CD8-positive, alpha-beta memory T cell (primary cell): ENCODE measurements around the gene PHF20. TPM values are rescaled to one million over a fixed set of nuclear protein-coding genes. Genes with fewer than 3 reads are reported as not detected.

Experiments used
- CTCF ChIA-PET: fragments of 350-600 bp; sonication (Branson Sonifier 250); formaldehyde crosslinking; loops from one replicate; lab custom pipeline; 2021; ENCODE audit warnings: antibody characterized with exemption; lab: Charles Lee
- POLR2A ChIA-PET: fragments of 350-600 bp; sonication (Branson Sonifier 250); formaldehyde crosslinking; loops from one replicate; lab custom pipeline; 2021; ENCODE audit warnings: antibody characterized with exemption; lab: Charles Lee
- DNase-seq, 5 donors: peaks; one replicate each; pipeline versions ENCODE4 v3.0.0 to v3.0.0-alpha.2; 2020 to 2022; ENCODE audit warnings: mixed read lengths in 1 of 5
- H3K27ac ChIP-seq: one replicate; pipeline ENCODE4 v1.7.0; 2013; ENCODE audit warnings: low read depth, mild to moderate bottlenecking, low read length, moderate library complexity
- H3K27me3 ChIP-seq: 2 replicates; pipeline ENCODE4 v1.7.0; 2013; ENCODE audit warnings: low read length, mild to moderate bottlenecking; ENCODE audit not compliant: insufficient read depth, poor library complexity, severe bottlenecking
- H3K36me3 ChIP-seq: 2 replicates; pipeline ENCODE4 v1.7.0; 2013; ENCODE audit warnings: mild to moderate bottlenecking, low read length, moderate library complexity; ENCODE audit not compliant: insufficient read depth
- H3K4me1 ChIP-seq: 2 replicates; pipeline ENCODE4 v1.7.0; 2013; ENCODE audit warnings: mild to moderate bottlenecking, low read length, moderate library complexity; ENCODE audit not compliant: insufficient read depth
- H3K4me3 ChIP-seq: 2 replicates; pipeline ENCODE4 v1.7.0; 2013; ENCODE audit warnings: mild to moderate bottlenecking, low read length
- H3K9me3 ChIP-seq: 2 replicates; pipeline ENCODE4 v1.7.0; 2013; ENCODE audit warnings: mild to moderate bottlenecking, low read length
- H3K27ac Mint-ChIP-seq, 8 donors: one replicate each; pipeline ENCODE4 v1.8.0; 2020 to 2021; ENCODE audit warnings: mixed read lengths in 8 of 8, mild to moderate bottlenecking in 6 of 8, inconsistent platforms in 3 of 8, moderate library complexity in 3 of 8
- H3K27me3 Mint-ChIP-seq, 2 donors: one replicate each; pipeline ENCODE4 v1.8.0; 2020 to 2021; ENCODE audit warnings: mixed read lengths in 2 of 2, mild to moderate bottlenecking in 1 of 2, moderate library complexity in 1 of 2
- H3K36me3 Mint-ChIP-seq, 3 donors: one replicate each; pipeline ENCODE4 v1.8.0; 2020 to 2021; ENCODE audit warnings: mixed read lengths in 3 of 3, inconsistent platforms in 1 of 3, mild to moderate bottlenecking in 1 of 3
- H3K4me1 Mint-ChIP-seq, 3 donors: one replicate each; pipeline ENCODE4 v1.8.0; 2020 to 2021; ENCODE audit warnings: mixed read lengths in 3 of 3, inconsistent platforms in 1 of 3, mild to moderate bottlenecking in 1 of 3
- H3K4me3 Mint-ChIP-seq, 7 donors: one replicate each; pipeline ENCODE4 v1.8.0; 2020 to 2021; ENCODE audit warnings: mixed read lengths in 7 of 7, mild to moderate bottlenecking in 6 of 7, moderate library complexity in 4 of 7, inconsistent platforms in 2 of 7
- H3K9me3 Mint-ChIP-seq, 5 donors: one replicate each; pipeline ENCODE4 v1.8.0; 2020 to 2022; ENCODE audit warnings: mixed read lengths in 5 of 5, mild to moderate bottlenecking in 3 of 5, moderate library complexity in 2 of 5, inconsistent platforms in 1 of 5
- polyA plus RNA-seq: library from polyadenylated mRNA; unstranded; fragments of 300-500 nt; fragmentation: Illumina TruSeq; gene quantifications from one replicate; pipeline ENCODE4 v1.2.3, GENCODE V29; 2021
- total RNA-seq, 2 experiments: library from RNA; stranded (reverse); gene quantifications; one replicate each; pipeline ENCODE4 v1.2.3, GENCODE V29; 2021

The PHF20 gene
- total and polyA plus RNA-seq, 3 experiments from 2014 or later: 53.9 to 124 (median 54.3) TPM

DNA sequence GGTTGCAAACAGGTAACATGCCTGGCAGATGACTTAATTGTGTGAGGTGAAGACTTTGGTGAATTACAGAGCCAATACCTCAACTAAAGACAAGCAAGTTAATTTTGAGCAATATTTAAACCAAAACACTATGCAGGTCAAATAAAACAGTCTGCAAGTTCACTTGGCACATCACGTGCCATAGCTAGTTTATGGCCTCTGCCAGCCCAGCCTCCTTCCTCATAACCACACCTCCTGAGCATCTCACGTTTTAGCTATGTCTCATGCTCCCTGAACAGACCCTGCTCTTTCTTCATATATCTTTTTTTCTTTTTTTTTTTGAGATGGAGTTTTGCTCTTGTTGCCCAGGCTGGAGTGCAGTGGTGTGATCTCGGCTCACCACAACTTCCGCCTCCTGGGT is 192.1 kb downstream of the PHF20 start:
- CTCF ChIA-PET: interaction anchor here (3.1 kb wide), 1 partner anchor 9 kb away, joined by 13 read pairs; the partner anchor contains the start of gene SCAND1
- POLR2A ChIA-PET: no interaction called here
- no peaks in the 10 kb centered on the region for H3K36me3 Mint-ChIP-seq
- no peak for DNase-seq
- H3K36me3 ChIP-seq: no peaks in the 10 kb centered on the region
- H3K4me1 ChIP-seq: no peaks in the 10 kb centered on the region
- H3K4me3 ChIP-seq: no peak overlapping the region
- H3K27me3 Mint-ChIP-seq: no peaks in the 10 kb centered on the region
- H3K9me3 Mint-ChIP-seq: no peaks in the 10 kb centered on the region
- H3K4me3 Mint-ChIP-seq: no peak overlapping the region
- H3K27ac ChIP-seq: no peak overlapping the region
- no peaks in the 10 kb centered on the region for H3K4me1 Mint-ChIP-seq
- H3K27ac Mint-ChIP-seq: no peak overlapping the region
- no peaks in the 10 kb centered on the region for H3K9me3 ChIP-seq
- no peaks in the 10 kb centered on the region for H3K27me3 ChIP-seq

DNA sequence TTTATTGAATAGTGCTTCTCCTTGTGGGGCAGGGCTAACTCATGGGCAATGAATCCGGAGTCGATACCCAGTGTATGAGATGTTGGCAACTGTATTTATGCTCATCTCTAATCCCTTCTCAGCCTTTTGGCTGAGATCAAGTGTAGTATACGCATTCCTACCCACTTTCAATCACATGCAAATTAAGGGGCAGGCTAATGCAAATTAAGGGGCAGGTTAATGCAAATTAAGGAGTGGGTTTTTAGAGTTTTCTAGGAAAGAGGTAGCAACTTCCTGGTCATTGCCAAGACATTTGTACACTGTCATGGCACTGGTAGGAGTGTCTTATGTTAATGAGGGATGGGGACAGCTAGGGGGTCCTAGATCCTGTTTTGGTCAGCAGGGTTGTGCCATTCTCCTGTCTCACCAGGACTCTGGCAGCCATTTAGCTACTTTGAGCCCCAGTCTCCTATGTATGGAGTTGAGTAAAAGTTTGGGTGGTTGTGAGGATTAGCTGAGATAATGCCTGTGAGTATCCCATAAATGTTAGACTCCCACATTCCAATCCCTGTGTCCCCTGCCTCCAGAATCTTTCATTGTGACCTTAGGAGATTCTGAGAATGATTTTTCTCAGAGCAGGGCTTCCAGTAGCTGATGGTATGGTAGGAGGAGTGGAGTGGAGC is 196.3 kb downstream of the PHF20 start, which contains the start of gene CNBD2:
TSS of gene CNBD2 (plus strand) at position 612 of the 662 bp plus-strand sequence. CDS start 173 bp downstream, outside the sequence.
- no peaks in the 10 kb centered on the region for H3K9me3 Mint-ChIP-seq
- ChIA-PET CTCF (interaction anchor here (1.1 kb wide), 1 partner anchor 14 kb away, joined by 3 read pairs; the partner anchor contains the start of gene SCAND1), POLR2A (no interaction called here)
- no peaks in the 10 kb centered on the region for H3K27me3 Mint-ChIP-seq
- Histone ChIP-seq H3K9me3 (no peaks in the 10 kb centered on the region), H3K4me1 (no peaks in the 10 kb centered on the region), H3K36me3 (no peaks in the 10 kb centered on the region), H3K4me3 (no peak within 1 kb of the TSS), H3K27me3 (no peaks in the 10 kb centered on the region), H3K27ac (no peak within 1 kb of the TSS)
- peak within 1 kb of the TSS in 1 of 8 donors; percentile 47 for H3K27ac Mint-ChIP-seq
- no peaks in the 10 kb centered on the region for H3K4me1 Mint-ChIP-seq
- DNase-seq: no peak
- H3K36me3 Mint-ChIP-seq: no peaks in the 10 kb centered on the region
- no peak within 1 kb of the TSS for H3K4me3 Mint-ChIP-seq

DNA sequence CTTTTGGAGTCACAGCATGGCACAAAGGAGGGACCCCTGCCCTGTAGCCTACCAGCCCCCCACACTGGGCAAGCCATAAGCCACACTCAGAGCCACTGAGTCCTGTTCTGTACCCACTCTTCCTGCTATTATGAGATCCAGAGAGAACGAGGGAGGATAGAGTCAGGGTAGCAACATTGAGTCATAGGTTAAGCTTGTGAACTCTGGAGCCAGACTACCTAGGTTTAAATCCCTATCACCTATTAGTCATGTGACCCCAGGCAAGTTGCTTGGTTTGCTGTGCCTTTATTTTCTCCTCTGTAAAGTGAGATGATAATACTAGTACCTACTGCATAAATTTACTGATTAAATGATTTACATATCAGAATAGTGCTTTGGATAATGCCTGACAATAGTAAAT is 197.1 kb downstream of the PHF20 start:
- H3K4me3 ChIP-seq: no peak overlapping the region
- no peak for DNase-seq
- Mint-ChIP-seq H3K27me3 (no peaks in the 10 kb centered on the region), H3K4me1 (no peaks in the 10 kb centered on the region), H3K27ac (no peak overlapping the region), H3K4me3 (no peak overlapping the region), H3K9me3 (no peaks in the 10 kb centered on the region), H3K36me3 (no peaks in the 10 kb centered on the region)
- no peak overlapping the region for H3K27ac ChIP-seq
- ChIA-PET POLR2A (no interaction called here), CTCF (interaction anchor here (1.1 kb wide), 1 partner anchor 15 kb away, joined by 3 read pairs; the partner anchor contains the start of gene SCAND1)
- H3K27me3 ChIP-seq: no peaks in the 10 kb centered on the region
- H3K9me3 ChIP-seq: no peaks in the 10 kb centered on the region
- no peaks in the 10 kb centered on the region for H3K36me3 ChIP-seq
- H3K4me1 ChIP-seq: no peaks in the 10 kb centered on the region

DNA sequence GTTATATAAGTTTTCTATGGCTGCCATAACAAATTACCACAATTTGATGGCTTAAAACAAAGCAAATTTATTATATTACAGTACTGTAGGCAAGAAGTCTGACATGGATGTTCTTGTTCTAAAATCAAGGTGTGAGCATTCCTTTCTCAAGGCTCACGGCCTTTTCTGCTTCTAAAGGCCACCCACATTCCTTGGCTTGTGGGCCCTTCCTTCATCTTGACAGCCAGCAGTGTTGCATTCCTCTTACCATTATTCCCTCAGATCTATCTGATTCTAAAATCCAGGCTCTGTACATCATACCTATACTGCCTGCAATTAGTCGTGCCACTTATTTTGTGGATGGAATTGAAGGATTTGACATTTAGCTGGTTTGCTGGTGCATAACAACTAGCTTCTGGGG is 200.2 kb downstream of the PHF20 start:
- no peaks in the 10 kb centered on the region for H3K36me3 Mint-ChIP-seq

DNA sequence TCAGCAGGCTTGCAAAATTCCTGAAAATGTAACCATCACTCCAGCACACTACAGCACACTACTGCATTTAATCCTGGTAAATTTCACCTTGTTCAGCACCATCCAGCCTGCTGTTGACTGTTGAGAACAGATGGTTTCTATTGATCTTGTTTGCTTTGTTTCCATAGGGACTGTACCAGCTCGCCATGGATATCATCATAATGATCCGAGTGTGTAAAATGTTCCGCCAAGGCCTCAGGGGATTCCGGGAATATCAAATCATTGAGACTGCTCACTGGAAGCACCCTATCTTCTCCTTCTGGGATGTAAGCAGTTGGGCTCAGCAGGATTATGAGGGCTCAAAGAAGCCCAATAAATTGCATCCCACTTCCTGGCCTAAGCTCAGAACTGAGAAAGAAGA is 200.6 kb downstream of the PHF20 start:
- ChIA-PET CTCF (interaction anchor here (1.6 kb wide), 1 partner anchor 12 kb away, joined by 3 read pairs; no protein-coding TSS in a partner anchor), POLR2A (no interaction called here)
- Histone ChIP-seq H3K9me3 (no peaks in the 10 kb centered on the region), H3K4me3 (no peak overlapping the region), H3K36me3 (no peaks in the 10 kb centered on the region), H3K27ac (no peak overlapping the region), H3K27me3 (no peaks in the 10 kb centered on the region), H3K4me1 (no peaks in the 10 kb centered on the region)
- no peak for DNase-seq
- H3K36me3 Mint-ChIP-seq: no peaks in the 10 kb centered on the region
- no peaks in the 10 kb centered on the region for H3K9me3 Mint-ChIP-seq
- H3K4me1 Mint-ChIP-seq: no peaks in the 10 kb centered on the region
- peaks cover 3% of the 10 kb centered on the region in 2 donors for H3K27me3 Mint-ChIP-seq
- H3K27ac Mint-ChIP-seq: peak overlapping the region in 1 of 8 donors; percentile 8
- no peak overlapping the region for H3K4me3 Mint-ChIP-seq

More for the DNA sequence above, 200.2 kb downstream of the PHF20 start:
- no peaks in the 10 kb centered on the region for H3K36me3 ChIP-seq
- CTCF ChIA-PET: interaction anchor here (1.6 kb wide), 1 partner anchor 12 kb away, joined by 3 read pairs; no protein-coding TSS in a partner anchor
- H3K4me1 ChIP-seq: no peaks in the 10 kb centered on the region
- H3K27me3 ChIP-seq: no peaks in the 10 kb centered on the region
- no peak for DNase-seq
- no peak overlapping the region for H3K4me3 ChIP-seq
- Mint-ChIP-seq H3K4me1 (no peaks in the 10 kb centered on the region), H3K4me3 (no peak overlapping the region), H3K27me3 (peaks cover 1 to 3% of the 10 kb centered on the region in 2 donors), H3K27ac (no peak overlapping the region), H3K9me3 (no peaks in the 10 kb centered on the region)
- POLR2A ChIA-PET: no interaction called here
- H3K9me3 ChIP-seq: no peaks in the 10 kb centered on the region
- no peak overlapping the region for H3K27ac ChIP-seq

DNA sequence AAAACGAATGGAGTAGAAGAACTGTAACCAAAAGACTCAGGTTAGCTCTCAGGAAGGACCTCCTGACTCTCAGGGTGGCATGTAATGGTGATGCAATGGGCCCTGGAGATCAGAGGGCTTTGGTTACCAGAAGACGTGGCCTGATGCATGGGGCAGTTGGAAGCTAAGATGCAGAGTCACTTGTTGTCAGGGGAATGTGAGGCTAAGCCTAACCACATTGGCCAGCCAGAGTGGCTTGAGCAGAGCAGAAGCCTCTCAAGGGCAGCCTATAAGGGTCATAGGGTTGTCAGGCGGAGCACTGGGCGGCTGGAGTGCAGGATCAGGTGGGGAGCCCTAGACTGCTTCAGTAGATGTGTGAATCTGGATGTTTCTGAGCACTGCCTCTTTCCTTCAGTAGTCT is 202.4 kb downstream of the PHF20 start:
- no peak for DNase-seq
- H3K27ac Mint-ChIP-seq: no peak overlapping the region
- CTCF ChIA-PET: interaction anchor here (1.3 kb wide), 1 partner anchor 18 kb away, joined by 4 read pairs; no protein-coding TSS in a partner anchor
- Histone ChIP-seq H3K4me1 (no peaks in the 10 kb centered on the region), H3K4me3 (no peak overlapping the region), H3K9me3 (no peaks in the 10 kb centered on the region), H3K27ac (no peak overlapping the region), H3K36me3 (no peaks in the 10 kb centered on the region), H3K27me3 (no peaks in the 10 kb centered on the region)
- POLR2A ChIA-PET: no interaction called here
- no peaks in the 10 kb centered on the region for H3K36me3 Mint-ChIP-seq
- H3K9me3 Mint-ChIP-seq: no peaks in the 10 kb centered on the region
- peaks cover 3% of the 10 kb centered on the region in 2 donors for H3K27me3 Mint-ChIP-seq
- H3K4me3 Mint-ChIP-seq: no peak overlapping the region
- H3K4me1 Mint-ChIP-seq: no peaks in the 10 kb centered on the region

DNA sequence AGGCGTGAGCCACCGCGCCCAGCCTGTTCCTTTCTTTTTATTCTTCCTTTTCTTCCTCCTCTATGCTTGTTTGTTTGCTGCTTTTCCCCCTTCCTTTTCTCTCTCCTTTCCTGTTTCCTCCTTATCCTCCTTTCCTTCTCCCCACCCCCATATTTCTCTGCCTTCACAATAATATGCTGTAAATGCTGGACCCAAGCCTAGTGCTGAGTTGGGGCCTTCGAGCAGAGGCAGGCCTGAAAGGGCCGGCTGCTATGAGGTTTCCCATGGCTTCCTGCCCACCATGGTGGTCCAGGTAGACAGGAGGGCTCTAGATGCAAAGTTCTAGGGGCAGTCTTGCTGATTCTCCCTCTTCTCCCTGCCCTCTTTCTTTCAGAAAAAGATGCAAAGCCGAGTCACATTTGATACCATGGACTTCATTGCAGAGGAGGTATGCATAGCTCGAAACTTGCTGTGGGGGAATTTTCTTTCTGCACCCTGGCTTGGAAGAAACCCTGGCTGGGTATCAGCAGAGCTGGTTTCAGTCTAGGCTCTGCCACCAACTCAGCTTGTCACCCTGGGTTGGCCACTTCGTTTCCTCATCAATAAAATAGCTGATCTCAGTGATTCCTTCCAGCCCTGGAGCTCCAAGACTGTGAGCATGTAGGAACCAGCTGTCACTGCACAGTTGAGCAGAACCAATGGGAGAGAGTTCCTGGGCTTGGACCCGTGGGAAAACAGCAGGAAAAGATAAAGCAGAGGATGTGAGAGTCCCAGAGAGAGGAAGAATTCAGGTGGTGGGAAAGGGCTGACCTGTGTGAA is 204.0 kb downstream of the PHF20 start:
- Histone ChIP-seq H3K4me3 (no peak overlapping the region), H3K27me3 (no peaks in the 10 kb centered on the region), H3K36me3 (no peaks in the 10 kb centered on the region), H3K4me1 (no peaks in the 10 kb centered on the region), H3K27ac (no peak overlapping the region), H3K9me3 (no peaks in the 10 kb centered on the region)
- H3K4me3 Mint-ChIP-seq: no peak overlapping the region
- H3K36me3 Mint-ChIP-seq: no peaks in the 10 kb centered on the region
- DNase-seq: no peak
- peak overlapping the region in 1 of 8 donors; percentile 38 for H3K27ac Mint-ChIP-seq
- no peaks in the 10 kb centered on the region for H3K9me3 Mint-ChIP-seq
- POLR2A ChIA-PET: no interaction called here
- CTCF ChIA-PET: interaction anchor here (0.6 to 1.4 kb wide), 2 partner anchors 13 to 21 kb away, joined by 3 to 4 read pairs; partner anchors contain the start of gene SCAND1
- no peaks in the 10 kb centered on the region for H3K4me1 Mint-ChIP-seq
- H3K27me3 Mint-ChIP-seq: peaks cover 3 to 12% of the 10 kb centered on the region in 2 donors
